Smooth muscle cell of the brain vasculature (primary cell): Measurements from ENCODE around the gene PPM1A.

Experiments used
- DNase-seq: peaks from one replicate; pipeline ENCODE4 v3.0.0-alpha.2; 2012; ENCODE audit warnings: low read depth, low spot score

Gene PPM1A

DNA sequence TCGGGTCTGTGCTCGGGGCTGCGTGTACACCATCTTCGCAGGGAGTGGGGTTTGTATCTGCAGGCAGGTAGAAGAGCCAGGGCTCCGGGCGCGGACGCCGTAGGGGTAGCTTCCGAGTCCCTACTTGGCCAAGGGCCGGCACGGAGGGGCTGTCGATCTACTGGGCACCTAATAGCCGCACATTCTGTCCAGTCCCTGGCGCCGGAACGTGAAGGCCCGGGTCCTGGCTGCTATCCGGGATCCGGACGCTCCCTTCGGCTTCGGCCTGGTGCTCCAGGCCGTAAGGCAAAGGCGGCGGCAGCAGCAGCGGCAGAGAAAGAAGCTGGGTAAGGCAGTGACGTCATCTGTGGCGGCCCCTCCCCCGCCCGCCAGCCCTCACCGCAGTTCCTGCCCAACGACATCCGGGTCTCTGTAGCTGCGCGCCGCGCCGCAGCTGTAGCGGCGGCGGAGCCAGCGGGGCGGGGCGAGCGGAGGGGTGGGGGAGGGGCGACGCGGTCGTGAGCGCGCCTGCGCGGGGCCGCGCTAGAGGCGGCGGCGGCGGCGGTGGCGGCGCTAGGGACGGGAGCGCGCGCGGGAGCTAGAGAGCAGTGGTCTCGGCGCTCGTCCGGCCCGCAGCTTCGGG is at the start of gene PPM1A:
Gene PPM1A (plus strand): TSS at position 525 of the 622 bp plus-strand sequence. CDS start 33,483 bp downstream, outside the sequence.
- DNase-seq = peak; percentile 79

GRCh38 chr14:60199321-60199720 is 49.7 kb upstream of the PPM1A start:
- DNase-seq = no peak

DNA sequence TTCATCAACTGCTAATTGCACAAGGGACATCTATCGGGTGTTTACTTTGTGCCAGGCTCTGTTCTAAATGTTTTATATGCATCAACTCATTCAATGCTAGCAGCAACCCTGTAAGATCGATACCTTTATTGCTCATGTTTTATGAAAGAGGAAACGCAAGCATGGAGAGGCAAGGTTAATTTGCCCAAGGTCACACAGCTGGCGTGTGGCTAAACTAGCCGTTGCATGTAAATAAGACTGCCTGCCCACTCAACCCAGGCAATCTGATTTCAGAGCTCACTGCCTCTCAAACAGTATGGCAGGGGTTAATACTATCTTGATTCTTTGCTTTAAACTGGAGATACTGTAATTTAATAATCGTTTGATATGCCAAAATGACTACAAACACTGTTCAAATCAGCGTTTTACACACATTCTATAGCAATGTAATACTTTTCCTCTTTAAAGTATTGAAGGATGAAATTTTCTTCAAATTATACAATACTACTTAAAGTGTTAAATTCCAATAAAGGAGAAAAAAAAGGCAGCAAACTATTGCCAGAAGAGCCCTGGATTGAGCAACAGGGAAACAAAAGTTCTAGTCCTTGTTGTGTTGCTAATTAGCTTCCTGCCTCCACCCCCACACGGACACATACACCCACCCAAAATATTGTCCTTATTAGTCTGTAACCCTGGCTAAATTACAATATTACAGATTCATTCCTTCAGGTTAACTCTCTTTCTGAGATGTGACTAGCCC is 44.7 kb upstream of the PPM1A start:
- DNase-seq = no peak

DNA sequence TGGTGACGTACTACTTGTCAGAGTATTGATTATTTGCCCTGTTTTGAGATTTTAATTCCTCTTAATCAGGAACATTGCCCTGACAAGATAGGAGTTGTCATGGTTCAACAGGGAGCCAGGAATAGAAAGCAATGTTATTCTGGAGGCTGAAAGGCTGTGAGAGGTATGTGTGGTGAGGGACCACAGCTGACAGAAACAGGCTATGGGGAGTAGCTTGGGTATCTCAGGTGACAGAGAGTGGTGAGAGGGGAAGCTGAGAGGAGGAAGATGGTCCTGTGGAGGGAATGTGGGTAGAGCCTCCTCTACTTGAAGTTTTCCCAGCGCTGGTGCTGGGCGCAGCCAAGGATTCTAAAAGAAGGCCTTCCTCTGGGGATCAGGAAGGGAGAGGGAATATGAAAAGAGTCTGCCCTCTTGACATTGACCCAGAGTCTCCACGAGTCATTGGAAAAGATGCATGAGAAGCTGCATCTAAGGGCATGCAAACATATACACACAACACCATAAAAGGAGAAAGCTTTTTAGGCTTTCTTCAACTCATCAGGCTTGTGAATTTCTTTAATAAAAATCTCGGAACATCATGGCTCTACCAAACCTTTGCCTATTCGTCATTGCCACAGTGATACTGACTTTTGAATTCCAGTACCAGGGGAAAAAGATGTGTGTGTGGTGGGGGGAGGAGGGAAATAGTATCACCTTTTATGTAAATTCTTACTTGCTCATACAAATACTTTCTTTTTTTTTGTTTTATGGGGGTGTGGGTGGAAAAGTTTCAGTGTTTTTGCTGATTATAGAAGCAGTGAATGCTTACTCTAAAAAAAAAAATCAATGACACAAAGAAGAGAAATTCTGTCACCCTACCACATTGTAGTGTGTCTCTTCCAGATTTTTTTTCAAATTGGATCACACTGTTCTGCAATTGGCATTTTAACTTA is 43.9 kb upstream of the PPM1A start:
- no peak for DNase-seq

DNA sequence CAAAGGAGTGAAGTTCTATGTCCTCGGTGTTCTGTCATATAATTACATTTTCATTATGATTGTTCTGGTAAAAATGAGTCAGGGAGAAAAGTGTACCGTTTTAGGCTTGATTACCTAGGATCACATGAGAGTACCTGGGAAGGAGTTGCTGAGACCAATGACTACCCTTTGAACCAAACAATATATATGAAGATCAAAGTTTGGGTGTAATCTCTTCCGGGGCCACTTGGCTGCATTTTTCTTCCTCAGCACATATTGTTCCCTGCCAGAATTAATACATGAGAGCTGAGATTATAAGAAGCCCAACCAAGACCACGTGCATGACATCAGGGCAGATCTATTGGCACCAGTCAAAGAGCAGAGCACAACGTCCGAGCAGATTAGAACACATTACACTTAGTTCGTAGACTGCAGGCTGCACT is 42.8 kb upstream of the PPM1A start:
- no peak for DNase-seq

DNA sequence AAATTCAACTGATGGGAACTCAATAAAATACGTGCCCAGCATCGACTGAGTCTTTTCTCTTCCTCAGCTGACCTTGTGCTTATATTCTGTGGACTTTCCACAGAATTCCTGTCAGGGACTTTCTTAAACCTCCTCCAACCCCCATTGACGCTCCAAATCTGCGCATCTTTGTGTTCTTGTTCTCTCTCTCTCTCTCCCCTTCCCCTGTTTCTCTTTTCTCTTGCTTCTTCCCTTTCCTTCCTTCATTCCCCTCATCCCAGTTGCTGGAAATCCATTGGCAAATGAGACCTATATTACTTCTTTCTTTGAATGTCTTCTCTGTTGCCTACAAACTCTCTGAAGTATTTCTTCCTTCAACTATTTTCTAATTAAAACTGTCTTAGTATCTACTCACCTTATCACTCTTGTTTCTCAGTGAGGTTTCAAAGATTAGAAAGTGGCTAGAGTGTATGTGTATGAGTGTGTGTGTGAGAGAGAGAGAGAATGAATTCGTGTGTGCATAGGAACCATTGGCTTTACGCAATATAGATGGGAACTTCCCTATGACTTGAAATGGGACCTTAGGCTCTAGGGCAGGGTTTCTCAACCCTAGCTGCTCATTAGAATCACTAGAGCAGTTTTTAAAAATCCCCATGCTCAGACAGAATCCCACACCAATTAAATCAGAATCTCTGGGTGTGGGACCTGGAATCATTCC is 42.0 kb upstream of the PPM1A start:
- no peak for DNase-seq

DNA sequence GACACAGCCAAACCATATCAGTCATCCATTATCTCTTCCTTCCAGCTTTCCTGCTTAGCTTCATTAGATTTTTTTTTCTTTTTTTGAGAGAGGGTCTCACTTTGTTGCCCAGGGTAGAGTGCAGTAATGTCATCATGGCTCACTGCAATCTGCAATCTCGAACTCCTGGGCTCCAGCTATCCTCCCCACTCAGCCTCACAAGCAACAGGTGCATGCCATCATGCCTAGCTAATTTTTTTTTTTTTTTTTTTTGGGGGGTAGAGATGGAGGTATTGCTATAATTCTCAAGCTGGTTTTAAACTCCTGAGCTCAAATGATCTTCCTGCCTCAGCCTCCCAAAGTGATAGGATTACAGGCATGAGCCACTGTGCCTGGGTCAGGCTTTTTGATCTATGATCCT is 38.3 kb upstream of the PPM1A start:
- DNase-seq = no peak

DNA sequence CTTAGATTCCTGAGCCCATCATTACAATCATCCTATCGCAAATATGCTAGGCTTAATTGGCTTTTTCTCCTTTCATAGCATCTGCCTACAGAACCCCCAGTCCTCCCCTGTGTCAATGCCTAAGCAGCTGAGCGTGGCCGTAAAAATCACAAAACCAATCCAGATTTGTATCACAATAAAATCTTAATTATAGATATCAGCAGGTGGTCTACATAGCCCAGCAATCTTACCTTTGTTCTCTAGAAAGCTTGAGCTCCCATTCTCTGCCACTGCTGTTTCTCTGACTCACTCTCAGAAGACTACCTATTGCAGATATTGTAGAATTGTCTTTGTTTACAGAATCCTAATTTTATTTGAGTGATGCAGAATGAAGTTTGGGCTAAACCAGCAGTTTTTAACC is 37.9 kb upstream of the PPM1A start:
- no peak for DNase-seq

DNA sequence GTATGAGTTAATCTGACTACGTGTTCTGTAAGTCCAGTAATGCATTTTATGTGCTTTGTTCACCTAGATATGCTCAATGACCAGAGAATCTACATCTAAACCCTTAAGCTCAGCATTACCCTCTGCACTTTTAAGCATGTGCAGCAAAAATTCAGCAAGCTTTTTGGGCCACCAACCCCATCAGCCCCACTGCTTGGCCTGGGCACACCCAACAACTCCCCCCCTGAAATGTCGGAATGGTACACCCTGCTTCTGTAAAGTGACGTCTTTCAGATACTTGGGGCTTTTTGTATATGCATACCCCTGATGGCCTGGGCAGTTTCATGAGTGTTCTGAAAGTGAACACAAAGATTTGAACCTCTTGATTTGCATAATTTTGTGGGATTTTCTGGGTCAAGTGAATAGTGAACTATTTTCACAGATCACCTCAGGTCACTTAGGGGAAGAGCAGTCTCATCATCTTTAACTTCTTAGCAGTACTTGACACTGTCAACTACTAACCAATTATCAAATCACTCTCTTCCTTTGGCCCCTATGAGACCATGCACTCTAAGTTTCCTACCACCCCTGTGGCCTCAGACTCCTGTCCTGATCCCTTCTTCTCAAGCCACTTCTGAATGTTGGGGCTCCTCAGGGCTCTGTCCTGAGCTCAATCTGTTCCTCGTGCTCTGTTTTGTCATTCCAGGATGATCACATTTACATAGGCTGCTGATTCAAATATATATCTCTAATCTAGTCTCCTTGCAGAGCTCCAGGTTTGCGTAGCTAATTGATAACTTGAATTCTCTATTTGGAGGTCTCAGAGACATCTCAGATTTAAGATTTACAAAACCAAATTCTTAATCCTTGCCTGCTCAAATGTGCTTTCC is 36.3 kb upstream of the PPM1A start:
- no peak for DNase-seq

DNA sequence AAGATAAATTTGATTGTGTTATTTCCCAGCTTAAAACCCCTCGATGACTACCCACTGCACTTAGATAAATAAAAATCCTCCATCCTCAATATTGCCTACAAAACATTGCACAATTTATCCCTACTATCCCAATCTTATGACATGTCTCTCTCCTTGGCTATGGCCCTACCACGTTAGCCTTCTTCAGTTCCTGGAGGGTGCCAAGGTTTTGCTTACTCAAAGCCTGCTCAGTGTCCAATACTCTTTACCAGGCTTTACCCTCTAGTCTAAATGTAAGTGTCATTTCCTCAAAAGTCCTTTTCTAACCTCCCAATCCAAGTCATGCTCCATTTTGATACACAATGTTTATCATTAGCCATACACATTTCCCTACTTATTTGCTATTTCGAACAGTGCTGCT is 35.0 kb upstream of the PPM1A start:
- DNase-seq = no peak

GRCh38 chr14:60214415-60215126 is 34.5 kb upstream of the PPM1A start:
- no peak for DNase-seq

DNA sequence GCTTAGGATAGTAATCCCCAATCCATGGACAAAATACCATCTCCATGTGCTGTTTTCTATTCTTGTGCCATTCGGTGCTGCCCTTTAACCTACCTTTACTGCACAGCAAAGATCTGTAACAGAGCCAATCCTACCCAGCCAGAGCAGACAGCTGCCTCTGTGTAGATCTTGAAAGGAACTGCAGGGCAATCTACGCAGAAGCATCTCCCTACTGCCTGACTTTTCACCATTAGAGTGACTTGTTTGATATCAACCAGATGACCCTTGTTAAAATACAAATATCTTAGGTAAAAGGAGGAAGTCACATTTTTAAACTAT is 33.9 kb upstream of the PPM1A start:
- no peak for DNase-seq

DNA sequence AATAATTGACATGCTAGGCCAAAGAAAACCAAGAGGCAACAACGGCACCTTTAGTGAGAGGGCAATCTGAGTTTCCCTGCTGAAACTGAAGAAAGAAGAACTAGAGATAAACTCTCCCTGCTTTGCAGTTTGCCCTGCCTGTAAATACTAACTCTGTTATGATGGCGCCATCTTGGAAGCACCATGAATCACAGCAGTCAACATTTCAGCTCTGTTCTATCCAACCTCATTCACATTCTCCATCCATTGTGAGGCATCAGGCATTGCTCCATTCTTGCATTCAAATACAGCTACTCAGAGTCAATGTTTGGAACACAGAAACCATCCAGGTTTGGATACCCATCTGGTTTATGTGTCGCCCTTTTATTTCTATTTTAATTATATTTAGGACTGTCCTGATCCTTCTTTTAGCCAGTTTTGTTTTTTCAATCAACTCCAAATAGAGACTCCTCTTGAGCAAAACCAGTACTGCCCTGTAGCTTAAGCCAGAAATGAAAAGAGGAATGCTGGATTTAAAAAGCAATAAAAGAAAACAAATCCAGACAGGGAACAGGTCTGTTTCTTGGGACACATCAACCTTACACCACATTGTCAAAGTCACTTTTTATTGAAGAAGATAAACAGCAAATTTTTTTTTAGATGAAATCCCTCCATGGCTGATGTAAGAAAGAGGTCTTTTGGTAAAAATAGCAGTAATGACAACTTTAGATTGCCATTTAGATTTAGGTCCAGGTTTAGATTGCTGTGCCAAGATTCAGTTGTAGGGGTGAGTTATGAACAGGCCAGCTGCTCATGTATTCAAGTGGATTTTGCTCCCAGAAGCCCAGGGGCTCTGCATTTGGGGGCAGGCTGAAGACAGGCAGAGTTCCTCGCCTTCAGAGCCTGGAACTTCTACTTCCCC is 33.3 kb upstream of the PPM1A start:
- no peak for DNase-seq

GRCh38 chr14:60217713-60218112 is 31.3 kb upstream of the PPM1A start:
- DNase-seq = no peak

- DNase-seq = no peak
Measured at GRCh38 chr14:60220084-60220483, 28.9 kb upstream of the PPM1A start.

DNA sequence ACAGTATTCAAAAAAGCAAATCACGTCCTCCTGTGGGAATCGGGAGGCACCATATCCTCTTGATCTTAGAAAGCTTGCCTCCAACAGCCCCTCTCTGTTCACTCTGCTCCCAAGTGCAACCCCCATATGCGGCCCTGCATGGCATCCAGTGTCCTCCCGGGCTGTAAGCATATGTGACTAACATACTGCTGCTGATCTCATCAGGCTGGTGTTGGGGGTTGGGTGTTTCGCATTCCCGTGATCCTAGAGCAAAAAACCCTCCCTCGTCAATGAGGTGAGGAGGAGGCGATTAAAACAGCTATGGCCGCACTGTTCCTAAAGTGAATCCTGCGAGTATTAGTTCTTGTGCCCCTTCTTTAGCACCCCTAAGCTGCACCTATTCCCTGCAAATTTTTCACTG is 28.1 kb upstream of the PPM1A start:
- no peak for DNase-seq

GRCh38 chr14:60221457-60221856 is 27.6 kb upstream of the PPM1A start:
- no peak for DNase-seq

DNA sequence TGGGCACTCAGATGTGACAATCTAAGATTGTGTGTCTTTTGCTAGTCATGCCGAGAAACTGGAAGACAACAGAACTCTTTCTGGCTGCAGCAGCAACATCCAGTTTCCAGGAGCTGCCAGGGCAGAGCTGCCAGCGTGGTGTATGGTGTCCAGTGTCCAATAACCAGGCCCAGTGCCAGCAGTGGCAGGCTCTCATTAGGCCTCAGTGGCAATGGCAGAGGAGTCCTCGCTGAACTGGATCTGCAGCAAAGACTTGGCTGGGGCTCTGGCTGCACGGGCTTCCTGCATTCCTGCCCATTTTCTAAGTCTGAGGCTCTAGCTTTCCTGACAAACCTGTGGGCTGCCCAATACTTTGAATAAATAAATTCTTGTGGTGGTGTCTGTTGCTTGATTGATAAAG is 26.2 kb upstream of the PPM1A start:
- DNase-seq = no peak

DNA sequence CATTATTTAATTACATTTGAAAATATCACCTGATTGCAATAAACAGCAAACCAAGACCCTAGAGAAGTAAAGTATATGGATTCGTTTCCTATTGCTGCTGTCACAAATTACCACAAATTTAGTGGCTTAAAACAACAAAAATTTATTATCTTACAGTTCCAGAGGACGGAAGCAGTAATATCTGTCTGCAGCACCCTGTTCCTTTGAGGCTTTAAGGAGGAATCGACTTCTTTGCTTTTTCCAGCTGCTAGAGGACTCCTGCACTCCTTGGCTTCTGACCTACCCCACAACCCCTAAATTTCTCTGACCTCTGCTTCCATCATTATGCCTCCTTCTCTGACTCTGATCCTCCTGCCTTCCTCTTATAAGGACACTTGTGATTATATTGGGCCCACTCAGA is 23.8 kb upstream of the PPM1A start:
- no peak for DNase-seq
